ENCODE results near the gene HSFX4. TPM values are rescaled to one million over a fixed set of nuclear protein-coding genes. Genes with fewer than 3 reads are reported as not detected.

The HSFX4 gene
- total and polyA plus RNA-seq, 2 of the 13 experiments (the other 11 are each of a cell fraction or from before 2014, with no cell fraction given) = not detected

- no peak for TF ChIP-seq ZNF460 (CRISPR knock-in tag; IDR thresholded peaks at IDR 0.05; ENCODE audit: borderline replicate concordance)
- TF ChIP-seq, protein P1, sequence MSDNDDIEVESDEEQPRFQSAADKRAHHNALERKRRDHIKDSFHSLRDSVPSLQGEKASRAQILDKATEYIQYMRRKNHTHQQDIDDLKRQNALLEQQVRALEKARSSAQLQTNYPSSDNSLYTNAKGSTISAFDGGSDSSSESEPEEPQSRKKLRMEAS (IDR thresholded peaks at IDR 0.05) = 0 out of 2 replicates have a peak, but pooled peaks have one; percentile 57
- TF ChIP-seq ZFX (CRISPR knock-in tag; IDR thresholded peaks at IDR 0.05; ENCODE audit: low read depth) = peak; percentile 80; the same call in 1 of the 2 replicates
- peak; percentile 99 for TF ChIP-seq GMEB2 (CRISPR knock-in tag; IDR thresholded peaks at IDR 0.05; ENCODE audit: low read depth)
- TF ChIP-seq NAIF1 (CRISPR knock-in tag; IDR thresholded peaks at IDR 0.05; ENCODE audit: borderline replicate concordance) = peak; percentile 98
- TF ChIP-seq ZNF574 (CRISPR knock-in tag; IDR thresholded peaks at IDR 0.05) = peak; percentile 77
- no peak for TF ChIP-seq RBM22 (optimal IDR thresholded peaks at IDR 0.05; ENCODE audit: low read length)
- no peak for TF ChIP-seq ZSCAN25 (CRISPR knock-in tag; IDR thresholded peaks at IDR 0.05)
- TF ChIP-seq ZNF33A (CRISPR knock-in tag; IDR thresholded peaks at IDR 0.05; ENCODE audit: borderline replicate concordance) = no peak
- TF ChIP-seq, protein P2, sequence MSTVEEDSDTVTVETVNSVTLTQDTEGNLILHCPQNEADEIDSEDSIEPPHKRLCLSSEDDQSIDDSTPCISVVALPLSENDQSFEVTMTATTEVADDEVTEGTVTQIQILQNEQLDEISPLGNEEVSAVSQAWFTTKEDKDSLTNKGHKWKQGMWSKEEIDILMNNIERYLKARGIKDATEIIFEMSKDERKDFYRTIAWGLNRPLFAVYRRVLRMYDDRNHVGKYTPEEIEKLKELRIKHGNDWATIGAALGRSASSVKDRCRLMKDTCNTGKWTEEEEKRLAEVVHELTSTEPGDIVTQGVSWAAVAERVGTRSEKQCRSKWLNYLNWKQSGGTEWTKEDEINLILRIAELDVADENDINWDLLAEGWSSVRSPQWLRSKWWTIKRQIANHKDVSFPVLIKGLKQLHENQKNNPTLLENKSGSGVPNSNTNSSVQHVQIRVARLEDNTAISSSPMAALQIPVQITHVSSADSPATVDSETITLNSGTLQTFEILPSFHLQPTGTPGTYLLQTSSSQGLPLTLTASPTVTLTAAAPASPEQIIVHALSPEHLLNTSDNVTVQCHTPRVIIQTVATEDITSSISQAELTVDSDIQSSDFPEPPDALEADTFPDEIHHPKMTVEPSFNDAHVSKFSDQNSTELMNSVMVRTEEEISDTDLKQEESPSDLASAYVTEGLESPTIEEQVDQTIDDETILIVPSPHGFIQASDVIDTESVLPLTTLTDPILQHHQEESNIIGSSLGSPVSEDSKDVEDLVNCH (CRISPR knock-in tag; IDR thresholded peaks at IDR 0.05) = peak; percentile 65; the same call in 1 of the 2 replicates
- TF ChIP-seq, protein P3, sequence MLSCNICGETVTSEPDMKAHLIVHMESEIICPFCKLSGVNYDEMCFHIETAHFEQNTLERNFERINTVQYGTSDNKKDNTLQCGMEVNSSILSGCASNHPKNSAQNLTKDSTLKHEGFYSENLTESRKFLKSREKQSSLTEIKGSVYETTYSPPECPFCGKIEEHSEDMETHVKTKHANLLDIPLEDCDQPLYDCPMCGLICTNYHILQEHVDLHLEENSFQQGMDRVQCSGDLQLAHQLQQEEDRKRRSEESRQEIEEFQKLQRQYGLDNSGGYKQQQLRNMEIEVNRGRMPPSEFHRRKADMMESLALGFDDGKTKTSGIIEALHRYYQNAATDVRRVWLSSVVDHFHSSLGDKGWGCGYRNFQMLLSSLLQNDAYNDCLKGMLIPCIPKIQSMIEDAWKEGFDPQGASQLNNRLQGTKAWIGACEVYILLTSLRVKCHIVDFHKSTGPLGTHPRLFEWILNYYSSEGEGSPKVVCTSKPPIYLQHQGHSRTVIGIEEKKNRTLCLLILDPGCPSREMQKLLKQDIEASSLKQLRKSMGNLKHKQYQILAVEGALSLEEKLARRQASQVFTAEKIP (CRISPR knock-in tag; IDR thresholded peaks at IDR 0.05; ENCODE audit: borderline replicate concordance) = no peak
- TF ChIP-seq RFX5 (IDR thresholded peaks at IDR 0.05; ENCODE audit: low read depth, low read length) = no peak
- no peak for TF ChIP-seq SNAI1 (CRISPR knock-in tag; IDR thresholded peaks at IDR 0.05; ENCODE audit: borderline replicate concordance)
- TF ChIP-seq POLR2AphosphoS2 (IDR thresholded peaks at IDR 0.05; ENCODE audit: low read depth, low read length) = no peak
- TF ChIP-seq, protein P4, sequence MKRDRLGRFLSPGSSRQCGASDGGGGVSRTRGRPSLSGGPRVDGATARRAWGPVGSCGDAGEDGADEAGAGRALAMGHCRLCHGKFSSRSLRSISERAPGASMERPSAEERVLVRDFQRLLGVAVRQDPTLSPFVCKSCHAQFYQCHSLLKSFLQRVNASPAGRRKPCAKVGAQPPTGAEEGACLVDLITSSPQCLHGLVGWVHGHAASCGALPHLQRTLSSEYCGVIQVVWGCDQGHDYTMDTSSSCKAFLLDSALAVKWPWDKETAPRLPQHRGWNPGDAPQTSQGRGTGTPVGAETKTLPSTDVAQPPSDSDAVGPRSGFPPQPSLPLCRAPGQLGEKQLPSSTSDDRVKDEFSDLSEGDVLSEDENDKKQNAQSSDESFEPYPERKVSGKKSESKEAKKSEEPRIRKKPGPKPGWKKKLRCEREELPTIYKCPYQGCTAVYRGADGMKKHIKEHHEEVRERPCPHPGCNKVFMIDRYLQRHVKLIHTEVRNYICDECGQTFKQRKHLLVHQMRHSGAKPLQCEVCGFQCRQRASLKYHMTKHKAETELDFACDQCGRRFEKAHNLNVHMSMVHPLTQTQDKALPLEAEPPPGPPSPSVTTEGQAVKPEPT (CRISPR knock-in tag; IDR thresholded peaks at IDR 0.05; ENCODE audit: low read depth) = no peak
- TF ChIP-seq EP300 (IDR thresholded peaks at IDR 0.05; ENCODE audit: low read depth in 2 of 2, low read length in 2 of 2) = no peak
- TF ChIP-seq EP300 (CRISPR knock-in tag; IDR thresholded peaks at IDR 0.05; ENCODE audit: borderline replicate concordance) = 0 out of 2 replicates have a peak, but pooled peaks have one; percentile 13
- no peak for TF ChIP-seq CHD2 (IDR thresholded peaks at IDR 0.05; ENCODE audit: low read depth, low read length)
- TF ChIP-seq MYC (CRISPR knock-in tag; IDR thresholded peaks at IDR 0.05; ENCODE audit: borderline replicate concordance) = peak; percentile 61; the same call in 1 of the 2 replicates
These were observed 9.1 kb downstream of the HSFX4 start, which contains the start of gene EOLA2 (continued) for GRCh38 chrX:149938427-149938880.

Data from HepG2 (cell line).